ENCODE data around the gene CSAD. TPM values are rescaled to one million over a fixed set of nuclear protein-coding genes. Genes with fewer than 3 reads are reported as not detected.

CSAD gene
- total and polyA plus RNA-seq, 2 of the 13 experiments (the other 11 are each of a cell fraction or from before 2014, with no cell fraction given), result 7.2 to 23.5 TPM

GRCh38 chr12:53180220-53180930, at the start of gene CSAD, which contains the start of gene ZNF740 (continued):
- TF ChIP-seq PLSCR1 (CRISPR knock-in tag; IDR thresholded peaks at IDR 0.05; ENCODE audit: borderline replicate concordance) (0 out of 2 replicates have a peak, but pooled peaks have one; percentile 1), ZNF18 (CRISPR knock-in tag; IDR thresholded peaks at IDR 0.05; ENCODE audit: insufficient replicate concordance) (no peak), POLR2A (IDR thresholded peaks at IDR 0.05; ENCODE audit: insufficient read depth in 1 of 2, low read depth in 2 of 2, low read length in 2 of 2) (peak; percentile 75 to 88), TARDBP (CRISPR knock-in tag; IDR thresholded peaks at IDR 0.05) (peak; percentile 74), MAZ (IDR thresholded peaks at IDR 0.05; ENCODE audit: borderline replicate concordance, low read depth, low read length) (peak; percentile 95), MAZ (CRISPR knock-in tag; IDR thresholded peaks at IDR 0.05; ENCODE audit: low read depth) (peak; percentile 98), ATF7 (IDR thresholded peaks at IDR 0.05) (no peak), ATF7 (CRISPR knock-in tag; IDR thresholded peaks at IDR 0.05) (0 out of 2 replicates have a peak, but pooled peaks have one; percentile 24), ZNF781 (CRISPR knock-in tag; IDR thresholded peaks at IDR 0.05; ENCODE audit: borderline replicate concordance, not compliant biosample characterization) (no peak), KDM2A (CRISPR knock-in tag; IDR thresholded peaks at IDR 0.05; ENCODE audit: borderline replicate concordance, low read depth) (peak; percentile 84), PAXIP1 (CRISPR knock-in tag; conservative IDR thresholded peaks at IDR 0.05) (peak; percentile 82), HDAC2 (CRISPR knock-in tag; IDR thresholded peaks at IDR 0.05) (peak; percentile 48; the same call in 1 of the 2 replicates), ZBTB10 (CRISPR knock-in tag; IDR thresholded peaks at IDR 0.05; ENCODE audit: borderline replicate concordance) (no peak; the same call in 1 of the 2 replicates), ZNF207 (IDR thresholded peaks at IDR 0.05; ENCODE audit: borderline replicate concordance) (no peak), ELF4 (CRISPR knock-in tag; IDR thresholded peaks at IDR 0.05; ENCODE audit: borderline replicate concordance) (peak; percentile 34; the same call in 1 of the 2 replicates), MTA3 (CRISPR knock-in tag; IDR thresholded peaks at IDR 0.05) (no peak), EZH2 (conservative IDR thresholded peaks at IDR 0.05; ENCODE audit: low read depth, low read length) (no peak), FOXA1 (IDR thresholded peaks at IDR 0.05) (no peak), FOXA1 (CRISPR knock-in tag; IDR thresholded peaks at IDR 0.05) (peak; percentile 76)

Measured in HepG2 (cell line).